GM12878 (cell line): Measurements from ENCODE around the gene HOXD10. TPM values are rescaled to one million over a fixed set of nuclear protein-coding genes. Genes with fewer than 3 reads are reported as not detected.

Experiments used
- ATAC-seq: fragments of 200-7000 bp; cut with Tn5 transposase; 3 replicates; pipeline ENCODE4 v1.9.1; 2020; ENCODE audit warnings: mild to moderate bottlenecking, moderate library complexity
- BruUV-seq: library from RNA; stranded (reverse); fragments of 400-500 nt; replicated peaks from 2 replicates; lab custom pipeline; 2021; lab: Mats Ljungman, UMichigan
- CTCF ChIA-PET: fragments of 300-600 bp; sonication (Branson Sonifier 250); formaldehyde crosslinking; extraction: SDS; loops from one replicate; lab custom pipeline; 2021; ENCODE audit warnings: inconsistent platforms; lab: Yijun Ruan, JAX
- POLR2A ChIA-PET: fragments of 350-600 bp; formaldehyde crosslinking; extraction: SDS; loops from one replicate; lab custom pipeline; 2021; ENCODE audit warnings: inconsistent platforms; lab: Charles Lee
- RAD21 ChIA-PET: fragments of 300-600 bp; sonication (Branson Sonifier 250); formaldehyde crosslinking; loops from one replicate; lab custom pipeline; 2023; ENCODE audit warnings: antibody characterized with exemption; ENCODE audit not compliant: unreplicated experiment; lab: Charles Lee
- SMC1A ChIA-PET: fragments of 300-600 bp; sonication (Branson Sonifier 250); formaldehyde crosslinking; loops from one replicate; lab custom pipeline; 2023; ENCODE audit not compliant: unreplicated experiment, uncharacterized antibody; lab: Charles Lee
- DNase-seq: peaks from one replicate; pipeline ENCODE4 v3.0.0-alpha.2; 2011; ENCODE audit warnings: low read depth, low spot score
- FAIRE-seq: peaks from 3 replicates; lab custom pipeline; 2011; peaks lifted over from hg19 to GRCh38; lab: Jason Lieb, UNC
- H2AFZ ChIP-seq: 2 replicates; pipeline ENCODE4 v1.6.0; 2011; ENCODE audit warnings: low read depth, low read length, control low read depth; ENCODE audit not compliant: control insufficient read depth
- H3K27ac ChIP-seq: 2 replicates; pipeline ENCODE4 v1.5.1; 2011; ENCODE audit warnings: control low read depth; ENCODE audit not compliant: control insufficient read depth, insufficient read depth
- H3K27me3 ChIP-seq, 2 experiments: replicated peaks in 1 of 2; 2 replicates each; pipeline versions ENCODE4 v1.6.0 to v1.6.1; 2011; ENCODE audit warnings: low read length in 1 of 2; ENCODE audit not compliant: control insufficient read depth in 2 of 2, insufficient read depth in 2 of 2
- H3K36me3 ChIP-seq, 2 experiments: 2 replicates each; pipeline ENCODE4 v1.5.1; 2011; ENCODE audit warnings: low read length in 1 of 2; ENCODE audit not compliant: control insufficient read depth in 2 of 2, insufficient read depth in 2 of 2
- H3K4me1 ChIP-seq: 2 replicates; pipeline ENCODE4 v1.6.1; 2011; ENCODE audit warnings: mild to moderate bottlenecking, low read length, moderate library complexity, mixed read lengths; ENCODE audit not compliant: control insufficient read depth, insufficient read depth
- H3K4me2 ChIP-seq: 2 replicates; pipeline ENCODE4 v1.6.0; 2011; ENCODE audit warnings: control low read depth; ENCODE audit not compliant: control insufficient read depth, insufficient read depth
- H3K4me3 ChIP-seq: fragments of 200-600 bp; sonication (generic); 2 replicates; pipeline ENCODE4 v1.5.1; 2016
- H3K79me2 ChIP-seq: 2 replicates; pipeline ENCODE4 v1.6.0; 2011; ENCODE audit warnings: low read length; ENCODE audit not compliant: control insufficient read depth, insufficient read depth
- H3K9ac ChIP-seq: 2 replicates; pipeline ENCODE4 v1.8.0; 2011; ENCODE audit warnings: low read length, control low read depth, mixed read lengths; ENCODE audit not compliant: control insufficient read depth, insufficient read depth
- H3K9me3 ChIP-seq: replicated peaks from 3 replicates; pipeline ENCODE4 v1.5.1; 2011; ENCODE audit warnings: mild to moderate bottlenecking, low read length; ENCODE audit not compliant: control insufficient read depth, insufficient read depth
- H4K20me1 ChIP-seq: 2 replicates; pipeline ENCODE4 v1.6.0; 2011; ENCODE audit not compliant: control insufficient read depth, insufficient read depth
- CTCF ChIP-seq, 3 experiments: IDR thresholded peaks in 2 of 3; conservative IDR thresholded peaks in 1 of 3; 2 replicates each; pipeline ENCODE4 v1.5.1; 2011; ENCODE audit warnings: low read depth in 3 of 3, low read length in 3 of 3, mild to moderate bottlenecking in 3 of 3, control low read depth in 2 of 3, moderate library complexity in 2 of 3, inconsistent platforms in 1 of 3, mixed read lengths in 1 of 3; ENCODE audit not compliant: control insufficient read depth in 2 of 3, insufficient read depth in 1 of 3; ENCODE audit errors: extremely low read depth in 1 of 3
- YBX1 ChIP-seq: fragments of 450-650 bp; IDR thresholded peaks from 2 replicates; pipeline ENCODE4 v1.6.1; 2016; ENCODE audit warnings: antibody characterized with exemption
- WGBS: methylation state at CpG from one replicate; pipeline ENCODE4 v1.1.6; 2016; ENCODE audit warnings: low lambda C conversion rate; ENCODE audit not compliant: insufficient replicate concordance, insufficient coverage; ENCODE audit errors: missing lambda C conversion rate; 5-methylcytosine and 5-hydroxymethylcytosine counted together
- in situ Hi-C: fragments of 300-500 bp; cut with MboI; formaldehyde crosslinking; loops from 9 replicates; pipeline ENCODE4 v1.14.3; 2018; ENCODE audit warnings: mixed read lengths
- intact Hi-C: fragments of 100-400 bp; cut with micrococcal nuclease; formaldehyde crosslinking; loops from one replicate; pipeline ENCODE4 v1.14.2; 2022; ENCODE audit not compliant: unreplicated experiment
- polyA plus RNA-seq, 11 experiments: library from polyadenylated mRNA; depleted of rRNA in 4 of 11; unstranded in 6 of 11; stranded (reverse) in 5 of 11; fragments of >200 nt; fragmentation: Nextera tagmentation in 4 of 11; fragmentation: Illumina TruSeq in 1 of 11; extraction: Ambion mirVana in 4 of 11; extraction: Trizol in 1 of 11; gene quantifications; 1 replicate in 1 of 11; 2 replicates in 10 of 11; pipeline versions ENCODE4 v1.2.1 to v1.2.3, GENCODE V29; 2011 to 2016; ENCODE audit warnings: inconsistent platforms in 2 of 11, missing spikeins in 2 of 11, low read depth in 1 of 11
- total RNA-seq, 4 experiments: library from RNA; depleted of rRNA in 3 of 4; stranded (reverse); fragments of >200 nt in 3 of 4; fragmentation: Illumina TruSeq in 1 of 4; extraction: Trizol in 1 of 4; gene quantifications; 2 replicates each; pipeline versions ENCODE4 v1.2.1 to v1.2.3, GENCODE V29; 2013 to 2021

Gene HOXD10
- total and polyA plus RNA-seq, 10 of the 15 experiments (the other 5 are each of a cell fraction or from before 2014, with no cell fraction given), result not detected

- H2AFZ ChIP-seq, result no peak overlapping the region
- FAIRE-seq, result no peak
- TF ChIP-seq YBX1 (no peak), CTCF (IDR thresholded peaks at IDR 0.05 in 2 of 3, conservative IDR thresholded peaks at IDR 0.05 in 1 of 3; ENCODE audit: control insufficient read depth in 2 of 3, extremely low read depth in 1 of 3, insufficient read depth in 1 of 3, low read depth in 3 of 3, low read length in 3 of 3) (peak in 2 of 3 experiments; percentile 23 to 24; a peak in 2 of 6 replicates)
- TF ChIP-seq, all 136 proteins: peak for 1
- SMC1A ChIA-PET, result no interaction called here
- 56% methylated on average over 41 of the region's 86 CpGs for WGBS
- ATAC-seq, result no peak
- Histone ChIP-seq H3K4me3 (no peak overlapping the region), H3K9me3 (peaks cover 20% of the 10 kb centered on the region; the same call in 2 of the 3 replicates), H4K20me1 (no peaks in the 10 kb centered on the region), H3K27me3 (peaks cover 0 to 25% of the 10 kb centered on the region in 2 experiments; a peak in 3 of 4 replicates), H3K4me2 (no peak overlapping the region), H3K79me2 (no peaks in the 10 kb centered on the region), H3K27ac (no peak overlapping the region), H3K4me1 (no peaks in the 10 kb centered on the region), H3K36me3 (no peaks in the 10 kb centered on the region), H3K9ac (no peak overlapping the region)
- CTCF ChIA-PET, result no interaction called here
- POLR2A ChIA-PET, result no interaction called here
- BruUV-seq, result no TSS peak
- in situ Hi-C loops, result no loop called here
- intact Hi-C loops, result loop anchor here (10.0 kb wide), 1 partner anchor 195 kb away; no protein-coding TSS in a partner anchor
- no peak for DNase-seq
- RAD21 ChIA-PET, result no interaction called here
These were observed 36.6 kb upstream of the HOXD10 start for GRCh38 chr2:176079831-176080539.
